Fibroblast of pulmonary artery (primary cell): ENCODE measurements around the gene ANKS3.

ENCODE experiments used
- DNase-seq: peaks from one replicate; pipeline ENCODE4 v3.0.0-alpha.2; 2010; ENCODE audit warnings: low read depth
- H3K4me3 ChIP-seq: replicated peaks from 2 replicates; pipeline ENCODE4 v1.5.1; 2011; ENCODE audit warnings: low read depth, mild to moderate bottlenecking, control low read depth, low read length, moderate library complexity
- CTCF ChIP-seq: IDR thresholded peaks from 2 replicates; pipeline ENCODE4 v1.5.1; 2011; ENCODE audit warnings: mild to moderate bottlenecking, control low read depth, low read length, inconsistent platforms; ENCODE audit errors: missing control alignments

Gene ANKS3

GRCh38 chr16:4656695-4657686, 77.1 kb downstream of the ANKS3 start:
- H3K4me3 ChIP-seq = no peak overlapping the region
- DNase-seq = no peak
- TF ChIP-seq CTCF = no peak

GRCh38 chr16:4656221-4656620, 77.8 kb downstream of the ANKS3 start:
- no peak for TF ChIP-seq CTCF
- DNase-seq = no peak
- H3K4me3 ChIP-seq = no peak overlapping the region

- TF ChIP-seq CTCF = no peak
- no peak for DNase-seq
- no peak overlapping the region for H3K4me3 ChIP-seq
Observed at GRCh38 chr16:4655801-4656200, 78.3 kb downstream of the ANKS3 start.

GRCh38 chr16:4654964-4655590, 79.0 kb downstream of the ANKS3 start:
- DNase-seq = no peak
- no peak for TF ChIP-seq CTCF
- H3K4me3 ChIP-seq = no peak overlapping the region

- no peak for TF ChIP-seq CTCF
- no peak overlapping the region for H3K4me3 ChIP-seq
- peak; percentile 6 for DNase-seq
Observed at GRCh38 chr16:4654011-4654963, 79.8 kb downstream of the ANKS3 start.

GRCh38 chr16:4652561-4652960, 81.5 kb downstream of the ANKS3 start:
- no peak for TF ChIP-seq CTCF
- DNase-seq = no peak
- H3K4me3 ChIP-seq = no peak overlapping the region
